ENCODE data around the gene CX3CR1.

The CX3CR1 gene

DNA sequence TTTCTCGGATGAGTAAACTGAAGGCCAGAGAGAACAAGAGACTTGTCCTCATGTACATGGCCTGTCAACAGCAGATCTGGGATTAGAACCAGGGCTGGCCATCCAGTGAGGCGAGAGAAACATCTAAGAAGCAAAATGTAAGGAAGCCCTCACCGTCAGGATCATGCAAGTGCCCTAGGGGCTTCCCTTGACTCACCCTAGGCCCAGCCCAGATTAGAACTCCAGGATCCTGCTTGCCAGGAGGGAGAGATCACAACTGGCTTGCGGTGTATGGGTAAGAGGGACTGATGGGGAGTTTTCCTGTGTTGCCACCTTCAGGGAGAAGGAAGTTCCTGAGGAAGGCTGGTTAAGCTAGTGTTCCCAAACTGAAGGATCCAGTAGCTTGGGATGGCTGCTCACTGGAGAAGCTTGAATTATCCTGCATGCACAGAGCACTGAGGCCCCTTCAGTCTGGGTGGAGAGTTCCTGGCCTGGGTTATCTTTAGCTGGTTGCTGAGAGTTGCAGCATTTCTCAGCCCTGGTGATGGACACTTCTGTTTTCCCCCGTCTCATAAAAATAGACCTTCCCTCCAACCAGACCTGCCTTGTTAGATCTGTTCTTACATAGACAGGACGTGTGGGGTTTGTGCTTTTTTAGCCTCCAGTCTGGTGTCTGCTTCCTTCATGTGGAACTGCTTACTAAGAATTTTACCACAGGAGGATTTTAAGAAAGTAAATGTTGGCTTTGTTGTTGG, 59.3 kb downstream of the CX3CR1 start:
- peak; percentile 59 for DNase-seq

DNA sequence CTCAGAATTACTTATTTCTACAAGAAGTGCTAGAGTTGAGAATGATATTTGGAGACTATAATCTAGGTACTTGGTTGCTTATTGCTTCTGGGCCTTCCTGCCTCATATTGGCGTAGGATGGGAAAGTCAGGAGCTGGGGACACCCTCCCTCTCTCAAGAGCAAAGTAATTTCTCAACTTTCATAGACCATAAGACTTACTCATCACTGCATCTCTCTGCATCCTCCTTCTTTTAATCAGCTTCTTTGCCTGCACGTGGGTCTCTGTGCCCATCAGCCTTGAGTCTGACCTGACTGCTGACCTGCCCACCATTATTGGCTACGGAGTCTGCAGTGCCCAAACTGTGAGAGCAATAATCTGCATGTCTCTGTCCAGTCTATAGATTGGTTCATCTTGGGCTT, 60.1 kb downstream of the CX3CR1 start:
- DNase-seq = no peak

GRCh38 chr3:39216176-39216790, 63.6 kb downstream of the CX3CR1 start:
- DNase-seq = peak; percentile 78

GRCh38 chr3:39213613-39214012, 66.2 kb downstream of the CX3CR1 start:
- no peak for DNase-seq

Measured in hematopoietic multipotent progenitor cell treated with erythropoietin and hydrocortisone succinate and interleukin-3 and kit ligand, for 4 days (in vitro differentiated cells).